Measurements from ENCODE around the gene CGRRF1.

CGRRF1 gene

GRCh38 chr14:54490445-54491175 lies 19.1 kb upstream of the CGRRF1 start:
- no peak for DNase-seq

- no peak for DNase-seq
These were observed 16.4 kb upstream of the CGRRF1 start for GRCh38 chr14:54493293-54493692.

DNA sequence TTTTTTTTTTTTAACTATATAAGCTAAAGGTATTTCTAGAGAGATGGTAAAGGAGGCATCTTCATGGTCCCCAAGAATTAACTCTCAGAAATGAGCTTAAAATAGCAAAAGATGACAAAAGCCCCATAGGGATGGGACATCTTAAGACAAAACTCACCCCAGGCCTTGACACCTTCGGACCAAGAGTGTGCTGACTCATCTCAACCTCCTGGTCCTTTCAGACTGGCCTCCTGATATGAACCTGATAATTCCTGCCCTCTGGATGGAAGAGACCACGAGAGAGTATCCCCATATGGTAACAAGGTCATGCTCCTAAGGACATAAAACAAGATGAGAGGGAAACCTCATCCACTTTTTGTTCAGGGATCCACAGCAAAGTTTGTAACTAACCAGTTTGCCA lies 12.5 kb upstream of the CGRRF1 start:
- no peak for DNase-seq

DNA sequence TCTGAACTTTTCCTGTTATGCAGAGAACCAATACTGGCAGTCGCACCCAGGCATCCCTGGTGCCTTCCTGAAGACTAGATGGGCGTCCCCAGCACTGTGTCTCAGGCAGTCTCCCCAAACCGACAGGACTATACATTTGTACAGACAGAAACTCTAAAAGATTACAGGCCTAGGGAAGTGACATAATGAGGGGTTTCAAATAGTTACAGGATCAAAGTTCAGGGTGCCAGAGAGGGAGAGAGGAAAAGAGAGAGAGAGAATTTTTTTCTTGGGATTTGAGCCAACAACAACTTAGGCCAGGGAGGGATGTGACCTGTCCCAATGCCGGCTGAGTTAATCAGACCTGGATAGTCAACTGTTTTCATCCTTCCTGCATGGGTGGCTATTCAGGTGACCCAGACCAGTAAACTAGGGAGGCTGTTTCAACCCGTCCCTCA lies 11.6 kb upstream of the CGRRF1 start:
- no peak for DNase-seq

DNA sequence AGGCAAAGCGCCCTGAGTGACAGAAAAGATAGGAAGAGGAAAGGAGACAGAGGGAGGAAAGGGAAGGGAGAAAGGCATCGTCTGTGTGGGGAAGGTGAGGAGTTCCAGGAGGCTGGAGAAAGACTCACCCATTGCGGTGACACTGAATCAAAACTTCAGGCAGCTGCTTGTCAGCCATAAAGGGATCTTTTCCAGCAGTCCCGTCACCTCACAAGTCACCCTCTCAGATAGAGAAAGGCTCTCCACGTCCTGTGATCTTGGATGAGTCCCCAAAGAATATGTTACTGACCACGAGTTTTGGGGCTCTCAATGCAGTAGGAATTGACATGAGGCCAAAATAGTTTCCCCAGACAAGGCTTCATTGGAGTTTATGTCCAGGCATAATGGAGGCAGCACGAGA lies 11.1 kb upstream of the CGRRF1 start:
- DNase-seq: no peak

- DNase-seq: no peak
These were observed 9.0 kb upstream of the CGRRF1 start for GRCh38 chr14:54500744-54501143.

GRCh38 chr14:54501480-54501879 lies 8.2 kb upstream of the CGRRF1 start:
- no peak for DNase-seq

GRCh38 chr14:54502602-54503001 lies 7.1 kb upstream of the CGRRF1 start:
- DNase-seq: no peak

DNA sequence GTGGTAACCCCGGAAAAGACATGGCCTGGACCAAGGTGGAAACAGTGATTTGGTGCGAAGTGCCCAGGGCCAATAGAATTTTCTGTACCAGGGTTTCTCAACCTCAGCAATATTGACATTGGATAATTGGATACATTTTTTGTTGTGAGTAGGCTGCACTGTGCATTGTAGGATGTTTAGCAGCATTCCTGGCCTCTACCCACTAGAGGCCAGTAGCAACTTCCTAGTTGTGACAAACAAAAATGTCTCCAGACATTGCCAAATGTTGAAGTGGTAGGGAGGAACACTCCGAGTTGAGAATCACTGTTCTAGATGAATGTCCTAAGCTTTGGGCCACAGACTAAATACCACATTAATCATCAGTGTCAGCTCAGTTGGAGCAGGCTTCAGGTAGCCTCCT lies 6.2 kb upstream of the CGRRF1 start:
- no peak for DNase-seq

GRCh38 chr14:54512393-54512792 lies 2.7 kb downstream of the CGRRF1 start:
- no peak for DNase-seq

DNA sequence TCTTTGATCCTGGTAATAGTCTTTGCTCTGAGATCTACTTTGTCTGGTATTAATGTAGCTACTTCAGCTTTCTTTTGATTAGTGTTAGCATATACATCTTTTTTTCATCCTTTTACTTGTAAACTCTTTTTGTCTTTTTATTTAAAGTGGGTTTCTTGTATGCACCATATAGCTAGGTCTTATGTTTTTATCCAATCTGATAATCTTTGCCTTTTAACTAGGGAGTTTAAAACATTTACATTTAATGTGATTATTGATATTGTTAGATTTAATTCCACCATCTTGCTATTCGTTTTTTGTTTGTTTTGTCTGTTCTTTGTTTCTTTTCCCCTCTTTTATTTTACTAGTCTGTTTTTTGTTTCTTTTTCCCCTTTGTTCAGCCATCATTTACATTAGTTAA lies 6.0 kb downstream of the CGRRF1 start:
- DNase-seq: no peak

DNA sequence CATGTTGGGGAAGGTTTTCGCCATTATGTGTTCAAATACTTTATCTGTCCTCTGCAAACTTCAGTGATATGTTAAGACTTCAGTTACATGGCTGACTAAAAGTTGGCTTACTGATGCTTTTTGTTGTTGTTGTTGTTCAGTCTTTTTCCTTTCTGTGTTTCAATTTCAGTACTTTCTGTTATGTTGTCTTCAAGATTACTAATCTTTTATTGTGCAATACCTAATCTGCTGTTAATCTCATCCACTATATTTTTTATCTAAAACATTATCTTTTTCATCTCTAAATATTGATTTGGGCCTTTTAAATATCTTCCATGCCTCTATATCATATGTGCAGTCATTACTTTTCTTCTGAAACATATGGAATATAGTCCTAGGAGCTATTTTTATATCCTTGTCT lies 7.0 kb downstream of the CGRRF1 start:
- DNase-seq: no peak

- DNase-seq: no peak
These were observed 14.7 kb downstream of the CGRRF1 start for GRCh38 chr14:54524410-54524809.

GRCh38 chr14:54528973-54529372 lies 19.3 kb downstream of the CGRRF1 start:
- DNase-seq: no peak

DNA sequence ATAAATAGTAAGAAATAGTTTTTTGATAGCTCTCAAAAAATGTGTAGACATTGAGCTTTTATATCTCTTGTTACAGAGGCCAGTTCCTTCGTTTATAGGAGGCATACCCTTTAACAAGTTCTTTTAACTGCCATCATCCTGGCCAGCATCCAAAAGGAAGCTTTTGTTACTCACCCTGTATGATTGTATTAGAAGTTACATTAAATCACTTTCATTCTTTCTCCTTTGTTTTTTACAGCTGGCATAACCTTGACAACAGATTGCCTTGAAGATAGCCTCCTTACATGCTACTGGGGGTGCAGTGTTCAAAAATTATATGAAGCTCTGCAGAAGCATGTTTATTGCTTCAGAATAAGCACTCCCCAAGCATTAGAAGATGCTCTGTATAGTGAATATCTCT lies 20.1 kb downstream of the CGRRF1 start:
- DNase-seq: no peak

GRCh38 chr14:54532111-54533012 lies 22.7 kb downstream of the CGRRF1 start:
- DNase-seq: no peak

GRCh38 chr14:54533100-54533499 lies 23.4 kb downstream of the CGRRF1 start:
- DNase-seq: no peak

- DNase-seq: no peak
These were observed 25.4 kb downstream of the CGRRF1 start for GRCh38 chr14:54535126-54535525.

GRCh38 chr14:54535646-54536045 lies 25.9 kb downstream of the CGRRF1 start:
- DNase-seq: no peak

DNA sequence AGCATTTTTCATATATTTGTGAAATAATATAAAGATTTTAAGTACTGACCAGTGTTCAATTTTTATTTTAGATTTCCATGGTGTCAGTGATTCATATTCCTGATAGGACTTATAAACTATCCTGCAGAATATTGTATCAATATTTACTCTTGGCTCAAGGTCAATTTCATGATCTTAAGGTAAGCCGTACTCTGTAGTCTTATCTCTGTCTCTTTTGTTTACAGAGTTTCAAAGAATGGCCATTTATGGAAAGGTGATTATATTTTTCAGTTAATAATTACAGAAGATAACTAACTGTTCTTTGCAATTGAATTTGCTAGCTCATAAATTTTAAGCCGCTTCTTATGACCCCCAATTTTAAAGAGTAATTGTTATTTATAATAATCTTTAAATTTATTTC lies 27.9 kb downstream of the CGRRF1 start:
- DNase-seq: no peak

- no peak for DNase-seq
These were observed 28.3 kb downstream of the CGRRF1 start for GRCh38 chr14:54538055-54538454.

GRCh38 chr14:54547583-54547982 lies 37.9 kb downstream of the CGRRF1 start:
- no peak for DNase-seq

DNA sequence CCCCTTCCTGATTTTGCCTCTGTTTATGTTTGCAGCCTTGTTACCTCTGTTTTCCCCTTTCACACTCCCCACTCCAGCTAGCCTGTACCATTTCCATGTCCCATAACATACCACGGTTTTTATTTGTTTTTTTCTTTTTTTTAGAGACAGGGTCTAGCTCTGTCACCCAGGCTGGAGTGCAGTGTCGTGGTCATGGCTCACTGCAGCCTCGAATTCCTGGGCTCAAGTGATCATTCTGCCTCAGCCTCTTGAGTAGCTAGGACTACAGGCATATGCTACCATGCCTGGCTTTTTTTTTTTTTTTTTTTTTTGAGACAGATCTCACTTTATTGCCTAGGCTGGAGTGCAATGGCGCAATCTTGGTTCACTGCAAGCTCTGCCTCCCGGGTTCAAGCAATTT lies 38.8 kb downstream of the CGRRF1 start:
- DNase-seq: no peak

DNA sequence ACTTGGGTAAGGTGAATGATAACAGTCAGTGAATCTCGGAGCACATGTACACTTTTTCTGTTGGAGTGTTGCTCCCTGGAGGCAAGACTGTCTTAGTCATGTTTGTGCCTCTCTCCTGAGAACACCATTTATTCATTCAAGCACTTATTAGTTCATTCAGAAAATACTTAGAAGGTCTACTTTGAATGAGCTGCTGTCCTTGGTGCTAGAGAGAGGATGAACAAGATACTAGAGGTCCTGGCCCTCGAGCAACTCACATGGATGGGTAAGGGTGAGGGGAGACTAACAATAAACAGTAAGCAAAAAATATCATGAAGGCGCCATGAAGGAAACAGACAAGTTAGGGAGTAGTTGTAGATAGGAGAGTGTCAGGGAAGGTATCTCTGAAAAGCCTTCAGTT lies 40.2 kb downstream of the CGRRF1 start:
- no peak for DNase-seq
